OCI-M1 (cell line): ENCODE results near the gene MLPH.
A peak's percentile ranks its signal among the peaks of the same experiment; 100 is the strongest.

ENCODE experiments used
- DNase-seq: peaks from one replicate; lab custom pipeline; 2025; lab: John Stamatoyannopoulos, UW

The MLPH gene

DNA sequence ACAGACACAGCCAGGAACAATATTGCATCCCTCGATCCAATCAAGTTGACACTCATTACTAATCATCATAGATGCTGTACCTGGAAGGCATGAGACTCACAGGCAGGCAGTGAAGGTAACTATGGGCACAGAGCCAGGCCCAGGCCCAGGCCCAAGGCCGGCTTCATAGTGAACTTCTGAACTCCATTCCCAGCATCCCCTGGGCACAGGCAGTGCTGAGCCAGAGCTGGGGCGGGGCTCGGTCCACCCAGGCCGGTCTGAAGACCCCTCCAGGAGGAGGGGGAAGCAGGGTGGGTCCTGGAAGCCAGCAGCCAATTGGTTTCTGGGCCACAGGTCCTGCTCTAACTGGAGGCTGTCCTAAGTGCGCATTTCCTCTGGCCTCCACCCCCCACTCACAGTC lies 37.6 kb downstream of the MLPH start:
- DNase-seq, result no peak

DNA sequence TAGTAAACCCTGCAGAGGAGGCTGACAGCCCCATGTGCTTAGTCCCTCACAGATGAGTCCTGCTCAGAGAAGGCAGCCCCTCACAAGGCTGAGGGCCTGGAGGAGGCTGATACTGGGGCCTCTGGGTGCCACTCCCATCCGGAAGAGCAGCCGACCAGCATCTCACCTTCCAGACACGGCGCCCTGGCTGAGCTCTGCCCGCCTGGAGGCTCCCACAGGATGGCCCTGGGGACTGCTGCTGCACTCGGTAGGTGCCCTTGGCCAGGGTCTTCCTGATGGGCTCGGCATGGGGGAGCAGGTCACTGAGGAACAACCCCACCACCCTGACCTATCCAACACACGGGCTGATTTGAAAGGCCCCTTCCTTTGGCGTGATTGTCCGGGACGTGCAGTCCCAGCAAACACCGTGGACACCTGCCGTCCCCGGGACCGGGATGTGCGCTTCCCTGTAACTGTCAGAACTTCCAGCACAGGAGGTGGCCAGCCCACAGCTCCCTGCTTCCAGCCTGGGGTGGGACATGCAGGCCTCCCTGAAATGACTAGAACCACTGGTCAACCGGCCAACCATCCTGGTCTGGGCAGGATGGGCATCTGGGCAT lies 38.6 kb downstream of the MLPH start:
- DNase-seq, result no peak

DNA sequence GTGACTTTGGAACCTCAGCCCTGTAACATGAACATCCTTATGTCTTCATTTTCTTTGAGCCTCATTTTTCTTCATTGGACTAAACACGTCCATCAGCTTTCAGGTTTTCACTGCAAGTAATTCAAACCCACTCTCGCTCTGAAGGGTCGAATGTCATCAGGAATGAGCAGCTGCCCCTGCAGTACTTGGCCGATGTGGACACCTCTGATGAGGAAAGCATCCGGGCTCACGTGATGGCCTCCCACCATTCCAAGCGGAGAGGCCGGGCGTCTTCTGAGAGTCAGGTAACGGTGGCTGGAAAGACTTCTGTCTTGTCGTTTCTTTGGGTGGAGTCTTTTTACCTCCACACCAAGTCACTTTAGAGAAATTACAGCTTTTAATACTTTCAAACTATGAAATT lies 40.2 kb downstream of the MLPH start:
- DNase-seq, result no peak

GRCh38 chr2:237527766-237528165 lies 40.7 kb downstream of the MLPH start:
- no peak for DNase-seq

GRCh38 chr2:237529452-237530402 lies 42.7 kb downstream of the MLPH start:
- no peak for DNase-seq

GRCh38 chr2:237530472-237531433 lies 43.7 kb downstream of the MLPH start:
- no peak for DNase-seq

DNA sequence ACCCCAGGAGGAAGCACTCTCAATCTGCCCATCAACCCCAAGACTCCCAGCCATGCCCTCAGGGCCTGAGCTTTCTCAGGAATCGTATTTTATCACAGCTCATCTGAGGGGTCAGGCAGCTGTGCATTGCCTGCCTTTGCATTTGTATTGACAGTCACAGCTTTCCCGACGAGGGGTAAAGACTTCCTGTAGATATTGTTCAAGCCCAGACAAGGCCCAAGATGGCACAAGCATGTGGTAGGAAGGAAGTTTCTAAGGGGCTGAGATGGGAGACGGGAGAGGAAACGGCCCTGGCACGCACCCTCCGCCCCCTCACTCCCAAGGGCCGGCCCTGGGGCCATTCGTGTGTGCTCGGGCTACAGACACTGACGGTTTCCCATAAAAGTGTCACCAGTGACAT lies 45.1 kb downstream of the MLPH start:
- no peak for DNase-seq

GRCh38 chr2:237533668-237534161 lies 46.7 kb downstream of the MLPH start:
- no peak for DNase-seq

GRCh38 chr2:237534380-237534779 lies 47.3 kb downstream of the MLPH start:
- no peak for DNase-seq

DNA sequence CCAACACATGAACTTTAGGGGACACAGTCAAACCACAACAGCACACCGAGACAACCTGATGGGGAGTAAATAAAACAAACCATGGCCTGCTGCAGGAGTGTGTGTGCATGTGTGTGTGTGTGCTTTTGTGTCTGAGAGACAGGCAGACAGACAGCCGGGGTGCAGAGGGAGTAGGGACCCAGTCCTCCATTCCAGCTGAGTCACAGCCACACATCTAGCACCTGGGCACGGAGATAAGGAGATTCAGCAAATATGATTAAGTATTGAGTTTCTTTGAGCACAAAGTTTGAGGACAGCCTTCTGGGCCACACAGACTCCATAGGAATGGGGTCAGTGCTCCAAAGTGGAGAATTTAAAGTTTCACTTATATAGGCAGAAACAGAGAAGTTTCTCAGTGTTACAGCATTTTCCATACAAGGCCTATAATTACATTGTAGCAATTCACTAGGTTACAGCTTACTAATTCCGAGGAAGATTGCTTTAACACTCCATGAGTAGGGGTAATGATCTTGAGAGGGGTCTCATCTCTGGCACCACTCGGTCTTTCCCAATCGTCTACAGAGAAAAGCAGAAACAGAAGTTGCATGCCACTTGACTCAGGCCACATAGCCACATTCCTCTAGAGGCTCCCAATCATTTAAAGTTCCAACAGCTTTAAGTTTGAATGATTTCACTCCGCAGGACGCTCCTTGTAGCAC lies 48.5 kb downstream of the MLPH start:
- peak; percentile 12 for DNase-seq

GRCh38 chr2:237536083-237536415 lies 49.0 kb downstream of the MLPH start:
- DNase-seq, result no peak

DNA sequence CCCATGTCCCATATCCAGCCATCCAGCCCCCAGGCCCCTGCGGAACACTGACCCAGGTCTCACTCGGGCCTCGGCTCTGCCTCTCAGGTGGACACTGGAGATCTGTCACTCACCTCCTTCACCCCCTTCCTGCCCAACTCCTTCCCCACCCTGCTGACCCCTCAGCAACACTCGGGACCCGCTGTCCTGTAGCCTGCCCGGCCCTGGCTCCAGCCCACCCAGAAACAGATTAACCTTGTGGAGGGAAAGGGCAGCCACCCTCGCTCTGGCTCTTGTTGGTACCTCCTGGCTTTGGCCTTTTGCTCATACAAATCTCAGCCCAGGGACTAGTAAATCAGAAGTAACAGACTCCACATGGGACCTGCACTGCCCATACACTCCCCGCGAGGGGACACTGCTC lies 49.6 kb downstream of the MLPH start:
- no peak for DNase-seq

DNA sequence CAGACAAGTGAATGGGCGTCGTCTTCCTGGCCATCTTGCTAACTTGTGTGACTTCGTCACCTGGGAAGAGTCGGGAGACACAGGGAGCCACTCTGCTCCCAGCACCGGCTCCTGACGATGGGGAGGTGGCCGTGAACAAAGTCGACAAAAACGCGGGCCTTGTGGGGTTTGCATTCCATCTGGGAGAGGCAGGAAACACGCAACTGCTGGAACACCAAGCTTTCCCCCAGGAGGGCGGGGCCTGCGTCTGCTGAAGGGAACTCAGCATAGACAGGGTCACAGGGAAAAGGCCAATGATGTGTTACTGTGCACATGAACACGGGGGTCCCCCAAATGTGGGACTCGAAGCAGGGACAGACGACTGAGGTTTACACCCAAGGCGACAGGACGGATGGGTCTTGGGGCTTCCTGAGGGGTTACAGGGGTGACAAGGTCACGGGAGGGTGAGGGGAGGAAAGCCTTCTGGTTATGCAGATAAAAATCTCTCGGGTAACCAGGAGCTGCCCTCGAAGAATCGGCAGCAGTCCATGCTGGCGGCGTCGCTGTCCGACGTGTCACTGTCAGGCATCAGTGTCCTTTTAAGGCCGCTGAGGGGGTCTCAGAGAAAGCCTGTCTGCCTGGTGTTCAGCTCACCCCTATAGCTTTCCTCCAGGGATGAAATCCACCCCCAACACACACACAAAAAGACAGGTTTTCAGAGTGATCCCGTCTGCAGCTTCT lies 51.1 kb downstream of the MLPH start:
- no peak for DNase-seq

GRCh38 chr2:237538901-237539300 lies 51.9 kb downstream of the MLPH start:
- no peak for DNase-seq

DNA sequence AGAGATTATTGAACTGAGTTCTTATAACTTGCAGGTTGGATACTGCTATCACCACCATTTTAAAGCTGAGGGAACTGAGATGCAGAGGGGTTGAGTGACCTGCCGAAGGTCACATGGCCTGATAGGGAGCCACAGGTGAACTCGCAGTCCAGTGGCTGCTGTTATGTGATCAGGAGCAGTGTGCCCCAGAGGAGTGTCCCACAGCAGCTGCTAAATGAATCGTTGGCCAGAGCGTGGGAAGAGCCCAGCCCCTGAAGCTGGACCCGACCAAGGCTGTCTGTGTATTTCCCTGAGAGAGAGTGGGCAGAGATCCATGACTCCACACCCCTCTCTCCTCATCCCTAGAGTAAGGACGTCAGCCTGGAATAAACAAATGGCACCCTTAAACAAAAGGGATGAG lies 52.6 kb downstream of the MLPH start:
- no peak for DNase-seq

- no peak for DNase-seq
Observed at GRCh38 chr2:237540223-237540775, 53.2 kb downstream of the MLPH start.

- DNase-seq, result no peak
Observed at GRCh38 chr2:237540823-237541222, 53.8 kb downstream of the MLPH start.

GRCh38 chr2:237541243-237541642 lies 54.2 kb downstream of the MLPH start:
- DNase-seq, result no peak

GRCh38 chr2:237542001-237542704 lies 55.1 kb downstream of the MLPH start:
- no peak for DNase-seq
